ENCODE data around the gene KMT2C.

GRCh38 chr7:152354061-152354460, 81.7 kb downstream of the KMT2C start:
- TF ChIP-seq ZNF8 (CRISPR knock-in tag; IDR thresholded peaks at IDR 0.05) = no peak
- no peak for TF ChIP-seq ZFP30 (CRISPR knock-in tag; IDR thresholded peaks at IDR 0.05)
